Fibroblast of villous mesenchyme (primary cell): Measurements from ENCODE around the gene PCNX2. TPM values are rescaled to one million over a fixed set of nuclear protein-coding genes. Genes with fewer than 3 reads are reported as not detected.

Experiments used
- DNase-seq: peaks from one replicate; pipeline ENCODE4 v3.0.0-alpha.2; 2010; ENCODE audit warnings: low read depth
- H3K4me3 ChIP-seq: 2 replicates; pipeline ENCODE4 v1.5.1; 2011; ENCODE audit warnings: low read depth, mild to moderate bottlenecking, low read length
- CTCF ChIP-seq: IDR thresholded peaks from 2 replicates; pipeline ENCODE4 v1.5.1; 2012; ENCODE audit warnings: low read depth, mild to moderate bottlenecking, low read length; ENCODE audit not compliant: insufficient read depth
- total RNA-seq: library from RNA; depleted of rRNA; stranded (reverse); fragments of >200 nt; gene quantifications from 2 replicates; pipeline ENCODE4 v1.2.3, GENCODE V29; 2012

PCNX2 gene
- total RNA-seq, 1 donor, result 38.4 TPM

- no peak for DNase-seq
- TF ChIP-seq CTCF, result no peak
- no peak overlapping the region for H3K4me3 ChIP-seq
Observed at GRCh38 chr1:232991238-232991637, 304.3 kb downstream of the PCNX2 start.

GRCh38 chr1:232990176-232991128, 305.1 kb downstream of the PCNX2 start:
- DNase-seq, result no peak
- H3K4me3 ChIP-seq, result no peak overlapping the region
- no peak for TF ChIP-seq CTCF

GRCh38 chr1:232988572-232989040, 306.9 kb downstream of the PCNX2 start:
- DNase-seq, result peak; percentile 71
- H3K4me3 ChIP-seq, result no peak overlapping the region
- TF ChIP-seq CTCF, result no peak

DNA sequence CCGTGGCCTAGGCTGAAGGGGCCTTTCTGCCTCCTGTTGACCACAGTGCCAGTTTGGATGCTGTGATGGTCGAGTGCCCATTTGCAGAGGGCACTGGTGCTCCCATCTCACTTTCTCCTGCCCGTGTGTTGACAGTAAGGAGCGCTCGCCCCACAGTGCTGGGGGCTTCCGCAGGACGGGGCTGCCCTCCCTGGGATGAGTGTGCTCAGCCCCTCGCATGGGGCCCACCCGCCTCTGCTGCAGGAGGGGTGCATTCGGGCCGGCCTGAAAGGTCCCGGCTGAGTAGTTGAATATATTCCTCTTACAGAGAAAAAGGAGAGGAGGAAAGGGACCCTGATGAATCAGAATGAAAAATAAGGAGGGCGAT, 307.8 kb downstream of the PCNX2 start:
- H3K4me3 ChIP-seq, result no peak overlapping the region
- TF ChIP-seq CTCF, result no peak
- DNase-seq, result no peak

GRCh38 chr1:232987046-232987773, 308.3 kb downstream of the PCNX2 start:
- no peak for TF ChIP-seq CTCF

GRCh38 chr1:232986527-232986922, 309.0 kb downstream of the PCNX2 start:
- no peak overlapping the region for H3K4me3 ChIP-seq
- TF ChIP-seq CTCF, result no peak
- DNase-seq, result no peak

More at GRCh38 chr1:232987046-232987773, 308.3 kb downstream of the PCNX2 start:
- no peak overlapping the region for H3K4me3 ChIP-seq
- no peak for DNase-seq
